K562 (cell line): Measurements from ENCODE around the gene PAFAH1B1. TPM values are rescaled to one million over a fixed set of nuclear protein-coding genes. Genes with fewer than 3 reads are reported as not detected.

Experiments
- ATAC-seq: fragments of 200-7000 bp; cut with Tn5 transposase; 3 replicates; pipeline ENCODE4 v1.9.1; 2020; ENCODE audit warnings: moderate library complexity
- BruUV-seq: library from RNA; stranded (reverse); fragments of 400-500 nt; replicated peaks from 2 replicates; lab custom pipeline; 2021; lab: Mats Ljungman, UMichigan
- CTCF ChIA-PET: fragments of 300-600 bp; formaldehyde crosslinking; extraction: SDS; loops from one replicate; lab custom pipeline; 2021; ENCODE audit warnings: low intra/inter-chr PET ratio; lab: Yijun Ruan, JAX
- POLR2A ChIA-PET: fragments of 300-600, 350-650 bp; sonication (Branson Sonifier 250); formaldehyde crosslinking; extraction: SDS; loops from one replicate; lab custom pipeline; 2021; ENCODE audit warnings: antibody characterized with exemption, inconsistent platforms; lab: Yijun Ruan, JAX
- DNase-seq, 4 experiments: peaks; one replicate each; pipeline versions ENCODE4 v3.0.0 to v3.0.0-alpha.2; 2011 to 2018; ENCODE audit warnings: low spot score in 3 of 4, mixed read lengths in 3 of 4; ENCODE audit errors: extremely low read depth in 1 of 4
- FAIRE-seq: peaks from 2 replicates; lab custom pipeline; 2011; peaks lifted over from hg19 to GRCh38; lab: Jason Lieb, UNC
- H2AFZ ChIP-seq: 2 replicates; pipeline ENCODE4 v1.6.0; 2011; ENCODE audit warnings: low read depth, low read length, control low read depth, inconsistent platforms
- H3K27ac ChIP-seq: fragments of 200-600 bp; 3 replicates; pipeline ENCODE4 v1.8.0; 2011; ENCODE audit warnings: low read depth, mild to moderate bottlenecking, control low read depth, inconsistent platforms, low read length, moderate library complexity, mixed read lengths; ENCODE audit errors: extremely low read depth
- H3K27me3 ChIP-seq, 2 experiments: fragments of 300-600 bp in 1 of 2; 2 replicates in 1 of 2; 3 replicates in 1 of 2; pipeline versions ENCODE4 v1.6.0 to v1.8.0; 2011; ENCODE audit warnings: inconsistent platforms in 2 of 2, low read length in 2 of 2, mild to moderate bottlenecking in 1 of 2, mixed read lengths in 1 of 2, moderate library complexity in 1 of 2; ENCODE audit not compliant: control insufficient read depth in 2 of 2, insufficient read depth in 2 of 2
- H3K36me3 ChIP-seq: fragments of 300-600 bp; 3 replicates; pipeline ENCODE4 v1.8.0; 2011; ENCODE audit warnings: mild to moderate bottlenecking, low read length, inconsistent platforms; ENCODE audit not compliant: control insufficient read depth, insufficient read depth
- H3K4me1 ChIP-seq, 2 experiments: fragments of 200-600 bp in 1 of 2; replicated peaks in 1 of 2; 2 replicates in 1 of 2; 3 replicates in 1 of 2; pipeline versions ENCODE4 v1.5.1 to v1.8.0; 2011; ENCODE audit warnings: inconsistent platforms in 2 of 2, low read length in 2 of 2, mild to moderate bottlenecking in 1 of 2, mixed read lengths in 1 of 2, moderate library complexity in 1 of 2; ENCODE audit not compliant: control insufficient read depth in 2 of 2, insufficient read depth in 2 of 2
- H3K4me2 ChIP-seq: 2 replicates; pipeline ENCODE4 v1.6.1; 2011; ENCODE audit warnings: low read length, control low read depth, inconsistent platforms, mixed read lengths; ENCODE audit not compliant: insufficient read depth
- H3K4me3 ChIP-seq: fragments of 200-600 bp; sonication (generic), shearing (Covaris generic); 2 replicates; pipeline ENCODE4 v1.5.1; 2016; ENCODE audit warnings: control low read depth, inconsistent platforms
- H3K79me2 ChIP-seq: fragments of 200-600 bp; 3 replicates; pipeline ENCODE4 v1.8.0; 2011; ENCODE audit warnings: low read length, inconsistent platforms; ENCODE audit not compliant: control insufficient read depth, insufficient read depth
- H3K9ac ChIP-seq, 2 experiments: 2 replicates each; pipeline versions ENCODE4 v1.6.0 to v1.6.1; 2011; ENCODE audit warnings: low read depth in 2 of 2, low read length in 2 of 2, control low read depth in 1 of 2, inconsistent platforms in 1 of 2, mild to moderate bottlenecking in 1 of 2, mixed read lengths in 1 of 2; ENCODE audit not compliant: insufficient read depth in 1 of 2
- H3K9me1 ChIP-seq: one replicate; pipeline ENCODE4 v1.6.0; 2011; ENCODE audit warnings: inconsistent platforms, mild to moderate bottlenecking, low read length, moderate library complexity; ENCODE audit not compliant: control insufficient read depth, insufficient read depth
- H3K9me3 ChIP-seq: replicated peaks from 2 replicates; pipeline ENCODE4 v1.5.1; 2011; ENCODE audit warnings: low read depth, low read length, inconsistent platforms; ENCODE audit not compliant: control insufficient read depth, insufficient read depth
- H4K20me1 ChIP-seq: replicated peaks from 2 replicates; pipeline ENCODE4 v1.6.1; 2011; ENCODE audit warnings: low read length, inconsistent platforms, mixed read lengths; ENCODE audit not compliant: control insufficient read depth, insufficient read depth
- RFX1 ChIP-seq: fragments of 450-650 bp; IDR thresholded peaks from 2 replicates; pipeline ENCODE4 v1.6.1; 2016; ENCODE audit warnings: mild to moderate bottlenecking, moderate library complexity
- ZNF124 ChIP-seq: sonication (generic); formaldehyde crosslinking; IDR thresholded peaks from 2 replicates; pipeline ENCODE4 v1.8.1; 2022; ENCODE audit warnings: missing genetic modification reagents
- WGBS: fragments of 100-300 bp; shearing (Covaris generic); methylation state at CpG from one replicate; pipeline ENCODE4 v1.1.6; 2016; ENCODE audit warnings: low coverage, mixed read lengths; ENCODE audit not compliant: insufficient coverage; ENCODE audit errors: missing lambda C conversion rate; 5-methylcytosine and 5-hydroxymethylcytosine counted together
- in situ Hi-C: fragments of 300-500 bp; cut with MboI; formaldehyde crosslinking; loops from 4 replicates; pipeline ENCODE4 v1.15.0; 2018; ENCODE audit warnings: inconsistent platforms, mixed read lengths
- intact Hi-C: fragments of 100-400 bp; cut with micrococcal nuclease; formaldehyde crosslinking; loops from 2 replicates; pipeline ENCODE4 v1.14.2; 2022
- microRNA-seq: library from miRNA; unstranded; fragments of <30 nt; microRNA quantifications from one replicate; pipeline ENCODE4, GENCODE V29; 2018; ENCODE audit warnings: borderline microRNAs expressed
- polyA plus RNA-seq, 8 experiments: library from polyadenylated mRNA; depleted of rRNA in 4 of 8; stranded (reverse) in 5 of 8; unstranded in 3 of 8; fragments of >200 nt; fragmentation: Nextera tagmentation in 2 of 8; fragmentation: Illumina TruSeq in 1 of 8; extraction: Ambion mirVana in 2 of 8; extraction: Trizol in 1 of 8; gene quantifications; 2 replicates each; pipeline versions ENCODE4 v1.2.1 to v1.2.3, GENCODE V29; 2011 to 2014; ENCODE audit warnings: inconsistent platforms in 1 of 8, missing spikeins in 1 of 8
- small RNA-seq: library from RNA; depleted of rRNA; stranded (forward); fragments of <200 nt; gene quantifications from one replicate; pipeline ENCODE3, GENCODE V24; 2014
- total RNA-seq, 7 experiments: library from RNA; depleted of rRNA in 6 of 7; stranded (reverse); fragments of >200 nt in 6 of 7; fragmentation: Illumina TruSeq in 2 of 7; extraction: Trizol in 2 of 7; gene quantifications; 2 replicates each; pipeline versions ENCODE4 v1.2.1 to v1.2.3, GENCODE V29; 2011 to 2021; ENCODE audit warnings: low replicate concordance in 1 of 7

The PAFAH1B1 gene
- total and polyA plus RNA-seq, 9 of the 15 experiments (the other 6 are each of a cell fraction or from before 2014, with no cell fraction given): 23.3 to 66.4 (median 40.2) TPM

DNA sequence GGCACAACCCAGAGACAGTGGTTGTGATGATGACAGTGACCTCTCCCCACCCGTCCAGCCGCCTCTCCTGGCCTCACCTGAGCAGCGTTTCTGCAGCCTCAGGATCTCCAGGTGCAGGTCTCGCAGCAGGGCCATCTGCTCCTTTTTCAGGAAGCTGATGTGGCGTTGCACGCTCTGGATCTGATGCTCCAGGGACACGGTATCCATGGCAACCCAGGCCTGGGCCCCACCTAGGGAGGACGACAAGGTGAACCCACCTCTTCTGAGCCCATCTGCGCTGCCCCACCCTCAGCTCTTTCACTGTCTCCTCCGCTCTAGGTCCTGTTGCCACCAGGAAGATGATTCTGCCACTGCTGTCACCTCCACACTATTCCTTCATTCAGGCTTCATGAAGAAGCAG, 141.5 kb downstream of the PAFAH1B1 start:
- no peak for ATAC-seq
- Histone ChIP-seq H2AFZ (no peak overlapping the region), H4K20me1 (no peaks in the 10 kb centered on the region), H3K9me3 (no peaks in the 10 kb centered on the region), H3K79me2 (no peaks in the 10 kb centered on the region), H3K4me1 (no peaks in the 10 kb centered on the region; a peak in 1 of 5 replicates), H3K27me3 (peaks cover 0 to 28% of the 10 kb centered on the region in 2 experiments; a peak in 3 of 5 replicates), H3K4me3 (no peak overlapping the region), H3K4me2 (no peak overlapping the region), H3K36me3 (no peaks in the 10 kb centered on the region), H3K9me1 (no peaks in the 10 kb centered on the region), H3K9ac (no peak overlapping the region), H3K27ac (no peak overlapping the region)
- intact Hi-C loops (no loop called here), in situ Hi-C loops (no loop called here)
- no peak for FAIRE-seq
- DNase-seq: no peak
- WGBS: 0% methylated on average over 6 of the region's 10 CpGs
- CTCF ChIA-PET: no interaction called here
- BruUV-seq: no TSS peak
- TF ChIP-seq RFX1 (peak; percentile 55), ZNF124 (CRISPR knock-in tag) (no peak)
- POLR2A ChIA-PET: interaction anchor here (0.7 kb wide), 1 partner anchor 9 kb away, joined by 3 read pairs; no protein-coding TSS in a partner anchor

Small RNA genes lying within 50 kb of the gene (microRNA-seq; reads per million reads assigned to microRNA genes)
- not detected for gene MIR6776

Small RNA genes lying within 50 kb of the gene (small RNA-seq; reads per million reads assigned to genes)
- gene MIR6776 (not detected), gene RN7SL608P (not detected)

Other genes with a start within 250 kb of the PAFAH1B1 start
- 7.8 and 8.7 TPM in 2 replicates for gene MNT, start 192.6 kb upstream of the PAFAH1B1 start, total RNA-seq (2014; rRNA removed)
- gene MNT, start 192.6 kb upstream of the PAFAH1B1 start, total RNA-seq (2014; rRNA removed; fragmentation: Illumina TruSeq; extraction: Trizol): 2.9 and 3.1 TPM in 2 replicates
- 4.9 and 5.3 TPM in 2 replicates for gene MNT, start 192.6 kb upstream of the PAFAH1B1 start, total RNA-seq (2015; rRNA removed; fragmentation: Illumina TruSeq; extraction: Trizol)
- gene MNT, start 192.6 kb upstream of the PAFAH1B1 start, total RNA-seq (2021): 20.3 and 23.8 TPM in 2 replicates
- gene MNT, start 192.6 kb upstream of the PAFAH1B1 start, polyA plus RNA-seq (2011; rRNA removed): 3.3 and 4.9 TPM in 2 replicates
- 7.1 and 12.4 TPM in 2 replicates for gene MNT, start 192.6 kb upstream of the PAFAH1B1 start, polyA plus RNA-seq (2014; fragmentation: Illumina TruSeq; extraction: Trizol)
- gene MNT, start 192.6 kb upstream of the PAFAH1B1 start, polyA plus RNA-seq (2014; fragmentation: Nextera tagmentation; extraction: Ambion mirVana): under 1 TPM; 0.18 to 0.21 TPM
- 11.3 and 13.4 TPM in 2 replicates for gene MNT, start 192.6 kb upstream of the PAFAH1B1 start, polyA plus RNA-seq (2014; rRNA removed)
- gene METTL16, start 81.8 kb upstream of the PAFAH1B1 start, total RNA-seq (2014; rRNA removed): 15.9 and 20.2 TPM in 2 replicates
- 20.6 and 22.0 TPM in 2 replicates for gene METTL16, start 81.8 kb upstream of the PAFAH1B1 start, total RNA-seq (2014; rRNA removed; fragmentation: Illumina TruSeq; extraction: Trizol)
- gene METTL16, start 81.8 kb upstream of the PAFAH1B1 start, total RNA-seq (2015; rRNA removed; fragmentation: Illumina TruSeq; extraction: Trizol): 18.3 and 18.5 TPM in 2 replicates
- gene METTL16, start 81.8 kb upstream of the PAFAH1B1 start, total RNA-seq (2021): 26.9 and 30.5 TPM in 2 replicates
- gene METTL16, start 81.8 kb upstream of the PAFAH1B1 start, polyA plus RNA-seq (2011; rRNA removed): 17.3 and 19.8 TPM in 2 replicates
- 18.4 and 20.8 TPM in 2 replicates for gene METTL16, start 81.8 kb upstream of the PAFAH1B1 start, polyA plus RNA-seq (2014; fragmentation: Illumina TruSeq; extraction: Trizol)
- 10 to 100 TPM; 12.1 to 14.1 TPM for gene METTL16, start 81.8 kb upstream of the PAFAH1B1 start, polyA plus RNA-seq (2014; fragmentation: Nextera tagmentation; extraction: Ambion mirVana)
- 20.1 and 23.3 TPM in 2 replicates for gene METTL16, start 81.8 kb upstream of the PAFAH1B1 start, polyA plus RNA-seq (2014; rRNA removed)
- 63.0 and 94.0 TPM in 2 replicates for gene CLUH, start 118.1 kb downstream of the PAFAH1B1 start, total RNA-seq (2014; rRNA removed)
- gene CLUH, start 118.1 kb downstream of the PAFAH1B1 start, total RNA-seq (2014; rRNA removed; fragmentation: Illumina TruSeq; extraction: Trizol): 13.7 and 21.2 TPM in 2 replicates
- gene CLUH, start 118.1 kb downstream of the PAFAH1B1 start, total RNA-seq (2015; rRNA removed; fragmentation: Illumina TruSeq; extraction: Trizol): 33.2 and 34.8 TPM in 2 replicates
- 126 and 140 TPM in 2 replicates for gene CLUH, start 118.1 kb downstream of the PAFAH1B1 start, total RNA-seq (2021)
- 15.3 and 40.1 TPM in 2 replicates for gene CLUH, start 118.1 kb downstream of the PAFAH1B1 start, polyA plus RNA-seq (2011; rRNA removed)
- 71.2 and 88.2 TPM in 2 replicates for gene CLUH, start 118.1 kb downstream of the PAFAH1B1 start, polyA plus RNA-seq (2014; fragmentation: Illumina TruSeq; extraction: Trizol)
- under 1 TPM; 0.21 to 0.25 TPM for gene CLUH, start 118.1 kb downstream of the PAFAH1B1 start, polyA plus RNA-seq (2014; fragmentation: Nextera tagmentation; extraction: Ambion mirVana)
- 72.8 and 73.4 TPM in 2 replicates for gene CLUH, start 118.1 kb downstream of the PAFAH1B1 start, polyA plus RNA-seq (2014; rRNA removed)
- gene CCDC92B, start 156.0 kb downstream of the PAFAH1B1 start, total RNA-seq (2014; rRNA removed): not detected in 2 replicates
- gene CCDC92B, start 156.0 kb downstream of the PAFAH1B1 start, total RNA-seq (2014; rRNA removed; fragmentation: Illumina TruSeq; extraction: Trizol): not detected in 2 replicates
- gene CCDC92B, start 156.0 kb downstream of the PAFAH1B1 start, total RNA-seq (2015; rRNA removed; fragmentation: Illumina TruSeq; extraction: Trizol): not detected in 2 replicates
- not detected in 2 replicates for gene CCDC92B, start 156.0 kb downstream of the PAFAH1B1 start, total RNA-seq (2021)
- not detected in 2 replicates for gene CCDC92B, start 156.0 kb downstream of the PAFAH1B1 start, polyA plus RNA-seq (2011; rRNA removed)
- not detected in 2 replicates for gene CCDC92B, start 156.0 kb downstream of the PAFAH1B1 start, polyA plus RNA-seq (2014; fragmentation: Illumina TruSeq; extraction: Trizol)
- not detected for gene CCDC92B, start 156.0 kb downstream of the PAFAH1B1 start, polyA plus RNA-seq (2014; fragmentation: Nextera tagmentation; extraction: Ambion mirVana)
- not detected in 2 replicates for gene CCDC92B, start 156.0 kb downstream of the PAFAH1B1 start, polyA plus RNA-seq (2014; rRNA removed)
- 0.18 and 0.29 TPM in 2 replicates for gene RAP1GAP2, start 202.8 kb downstream of the PAFAH1B1 start, total RNA-seq (2014; rRNA removed)
- 0.06 and 0.07 TPM in 2 replicates for gene RAP1GAP2, start 202.8 kb downstream of the PAFAH1B1 start, total RNA-seq (2014; rRNA removed; fragmentation: Illumina TruSeq; extraction: Trizol)
- gene RAP1GAP2, start 202.8 kb downstream of the PAFAH1B1 start, total RNA-seq (2015; rRNA removed; fragmentation: Illumina TruSeq; extraction: Trizol): 0.19 and 0.43 TPM in 2 replicates
- gene RAP1GAP2, start 202.8 kb downstream of the PAFAH1B1 start, total RNA-seq (2021): 0.49 and 0.60 TPM in 2 replicates
- 0.20 and 0.96 TPM in 2 replicates for gene RAP1GAP2, start 202.8 kb downstream of the PAFAH1B1 start, polyA plus RNA-seq (2011; rRNA removed)
- gene RAP1GAP2, start 202.8 kb downstream of the PAFAH1B1 start, polyA plus RNA-seq (2014; fragmentation: Illumina TruSeq; extraction: Trizol): 0.17 and 0.40 TPM in 2 replicates
- under 1 TPM in 1 of 2 experiments, not detected in 1; 0.01 TPM for gene RAP1GAP2, start 202.8 kb downstream of the PAFAH1B1 start, polyA plus RNA-seq (2014; fragmentation: Nextera tagmentation; extraction: Ambion mirVana)
- 0.24 and 1.3 TPM in 2 replicates for gene RAP1GAP2, start 202.8 kb downstream of the PAFAH1B1 start, polyA plus RNA-seq (2014; rRNA removed)